Cardiac fibroblast (primary cell): ENCODE measurements around the gene ANKRD24.

Experiments
- DNase-seq, 2 donors: peaks; one replicate each; pipeline versions ENCODE4 v3.0.0 to v3.0.0-alpha.2; 2010; ENCODE audit warnings: low read depth in 2 of 2
- H3K4me3 ChIP-seq, 2 donors: replicated peaks in 1 of 2; 1 replicate in 1 of 2; 2 replicates in 1 of 2; pipeline ENCODE4 v1.5.1; 2011; ENCODE audit warnings: low read depth in 2 of 2, low read length in 2 of 2, mild to moderate bottlenecking in 2 of 2, moderate library complexity in 1 of 2
- CTCF ChIP-seq: IDR thresholded peaks from one replicate; pipeline ENCODE4 v1.5.1; 2011; ENCODE audit warnings: low read depth, mild to moderate bottlenecking, low read length, inconsistent platforms

ANKRD24 gene

GRCh38 chr19:4174895-4175668 lies 7.4 kb upstream of the ANKRD24 start:
- no peak overlapping the region for H3K4me3 ChIP-seq
- no peak for TF ChIP-seq CTCF

GRCh38 chr19:4175669-4175931 lies 6.9 kb upstream of the ANKRD24 start:
- TF ChIP-seq CTCF, result no peak
- H3K4me3 ChIP-seq, result no peak overlapping the region
- DNase-seq, result no peak

More at GRCh38 chr19:4174895-4175668, 7.4 kb upstream of the ANKRD24 start:
- DNase-seq, result no peak

- DNase-seq, result no peak
- no peak overlapping the region for H3K4me3 ChIP-seq
- no peak for TF ChIP-seq CTCF
Observed at GRCh38 chr19:4177146-4177545, 5.3 kb upstream of the ANKRD24 start.

GRCh38 chr19:4178990-4179389 lies 3.5 kb upstream of the ANKRD24 start:
- TF ChIP-seq CTCF, result no peak
- no peak overlapping the region for H3K4me3 ChIP-seq
- DNase-seq, result no peak

- no peak overlapping the region for H3K4me3 ChIP-seq
- DNase-seq, result no peak
- no peak for TF ChIP-seq CTCF
Observed at GRCh38 chr19:4181053-4181508, 1.4 kb upstream of the ANKRD24 start.

- no peak for TF ChIP-seq CTCF
- no peak overlapping the region for H3K4me3 ChIP-seq
- DNase-seq, result no peak
Observed at GRCh38 chr19:4183967-4184717, 1.7 kb downstream of the ANKRD24 start.
